Left forelimb (tissue), 1 donor: Measurements from ENCODE around the gene GOLM1.
A peak's percentile ranks its signal among the peaks of the same experiment; 100 is the strongest.
"Not testable (repeated sequence)": the region's sequence is repeated elsewhere in the genome, so short reads cannot be mapped to it uniquely, and the experiment has no call there.

ENCODE experiments used
- DNase-seq: peaks from one replicate; pipeline ENCODE4 v3.0.0-alpha.2; 2018; ENCODE audit warnings: low spot score

The GOLM1 gene

DNA sequence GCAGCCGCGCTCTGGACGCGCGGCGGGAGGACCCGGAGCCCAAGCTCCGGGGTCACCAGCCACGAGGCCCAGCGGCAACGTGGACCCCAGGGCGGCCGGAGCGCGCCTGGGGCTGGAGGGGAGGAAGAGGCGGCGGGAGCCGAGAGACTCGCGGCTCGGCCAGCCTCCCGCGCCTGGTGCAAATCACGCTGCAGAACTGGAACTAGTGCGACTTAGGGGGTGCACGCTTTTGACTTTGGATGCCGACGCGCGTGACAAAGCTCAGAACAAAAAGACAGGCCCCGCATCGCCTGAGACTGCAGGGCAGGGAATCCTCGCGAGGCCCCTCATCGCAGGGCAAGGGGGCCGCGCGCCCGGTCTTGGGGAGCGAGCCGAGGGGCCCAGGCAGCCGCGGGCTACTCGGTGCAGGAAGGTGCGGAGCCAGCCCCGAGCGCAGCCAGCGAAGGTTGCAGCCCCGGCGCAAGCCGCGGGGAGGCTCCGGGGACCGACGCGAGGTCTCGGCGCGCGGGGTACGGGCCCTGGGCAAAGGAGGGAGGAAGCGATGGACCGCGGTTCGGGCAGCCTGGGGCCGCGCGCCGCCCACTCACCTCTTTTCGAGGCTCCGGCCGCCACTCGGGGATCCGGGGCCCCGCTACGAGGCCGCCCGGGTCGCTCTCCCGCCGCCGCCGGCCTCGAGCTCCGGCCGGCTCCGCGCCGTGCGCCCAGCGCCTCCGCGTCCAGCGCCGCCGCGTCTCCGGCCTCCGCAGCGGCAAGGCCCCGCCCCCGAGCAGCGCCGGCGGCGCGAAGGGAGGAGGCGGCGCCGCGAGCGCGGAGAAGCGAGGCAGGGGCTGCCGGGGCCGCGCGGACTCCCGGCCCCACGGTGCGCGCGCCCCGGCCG is at the start of gene GOLM1:
Gene GOLM1, minus strand, starts transcription at position 735 of the 877 bp plus-strand sequence. CDS start 20,238 bp downstream, outside the sequence.
- peak; percentile 82 for DNase-seq

GRCh38 chr9:86146671-86147070 is 47.3 kb upstream of the GOLM1 start:
- not testable (repeated sequence) for DNase-seq

- not testable (repeated sequence) for DNase-seq
Observed at GRCh38 chr9:86145960-86146359, 46.6 kb upstream of the GOLM1 start.

DNA sequence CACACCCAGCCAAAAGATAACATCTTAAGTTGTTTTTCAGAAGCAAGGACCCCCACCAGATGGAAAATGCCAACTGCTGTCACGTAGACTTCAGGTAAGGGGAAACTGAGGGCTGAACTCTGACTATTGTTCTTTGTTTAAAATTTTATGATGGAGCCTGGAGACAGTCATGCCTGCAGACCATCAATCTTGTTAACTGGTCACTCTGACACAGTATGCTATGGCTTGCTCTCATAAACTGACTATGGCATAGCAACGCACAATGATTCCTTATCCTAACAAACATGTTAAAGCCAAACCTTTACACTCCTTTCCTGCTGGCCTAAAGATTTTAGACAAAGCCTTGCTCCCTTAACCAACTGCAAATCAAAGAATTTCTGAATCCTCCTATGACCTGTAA is 43.6 kb upstream of the GOLM1 start:
- DNase-seq, result no peak

DNA sequence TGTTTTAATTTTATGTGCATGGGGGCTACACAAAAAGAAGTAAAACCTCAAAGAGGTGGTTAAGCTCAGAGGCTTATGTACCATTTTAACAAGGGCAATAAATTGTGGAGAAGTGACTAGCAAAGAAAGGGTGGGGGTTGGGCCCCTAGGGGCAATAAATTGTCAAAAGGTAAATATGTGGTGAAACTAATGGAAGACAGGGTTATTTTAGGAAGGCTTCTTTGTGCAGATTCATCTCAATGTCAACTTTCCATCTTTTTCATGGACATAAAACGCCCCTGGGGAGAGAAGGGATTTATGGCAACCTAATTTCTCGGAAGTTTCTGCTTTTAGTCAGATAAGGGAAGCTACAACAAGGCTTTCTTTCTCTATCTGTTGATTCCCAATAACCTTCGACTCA is 42.5 kb upstream of the GOLM1 start:
- DNase-seq, result no peak

DNA sequence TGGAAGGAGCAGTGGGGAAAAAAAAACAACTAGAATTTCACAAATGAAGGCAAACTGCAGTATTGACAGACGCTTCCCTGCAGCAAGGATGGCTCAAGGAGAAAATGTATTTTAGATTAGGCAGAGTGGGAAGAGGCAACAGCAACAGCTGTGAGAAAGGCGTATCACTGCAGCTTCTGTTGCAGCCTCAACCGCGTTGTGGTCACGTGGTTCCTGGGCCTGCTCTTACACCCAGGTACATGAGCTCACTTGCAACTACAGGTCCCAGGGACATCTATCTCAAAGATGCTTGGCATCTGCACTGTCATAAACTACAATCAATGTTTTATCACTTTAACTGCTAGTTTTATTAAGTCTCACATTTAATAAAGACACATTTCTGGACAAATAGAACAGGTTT is 36.0 kb upstream of the GOLM1 start:
- DNase-seq, result no peak

DNA sequence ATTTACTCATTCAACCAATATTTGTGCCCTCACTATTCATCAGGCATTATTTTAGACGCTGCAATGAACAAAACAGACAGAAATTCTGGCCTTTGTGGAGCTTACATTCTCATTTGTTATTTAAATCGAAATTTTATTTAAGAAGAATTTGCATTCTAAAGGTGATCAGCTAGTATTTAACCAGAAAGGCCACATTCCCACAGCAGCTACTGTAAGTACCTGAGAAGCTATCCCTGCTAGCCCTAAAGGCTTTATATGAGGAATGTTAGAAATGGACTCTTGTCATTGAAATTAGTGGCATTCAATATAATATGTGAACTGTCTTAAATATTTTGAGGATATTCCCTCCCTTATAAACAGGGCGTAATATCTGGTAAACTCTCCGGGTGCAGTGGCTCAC is 35.0 kb upstream of the GOLM1 start:
- DNase-seq, result no peak

- DNase-seq, result no peak
Observed at GRCh38 chr9:86128235-86128822, 29.0 kb upstream of the GOLM1 start.

- no peak for DNase-seq
Observed at GRCh38 chr9:86126998-86127972, 27.9 kb upstream of the GOLM1 start.

GRCh38 chr9:86122311-86122710 is 23.0 kb upstream of the GOLM1 start:
- DNase-seq, result no peak

GRCh38 chr9:86119457-86119856 is 20.1 kb upstream of the GOLM1 start:
- DNase-seq, result no peak

DNA sequence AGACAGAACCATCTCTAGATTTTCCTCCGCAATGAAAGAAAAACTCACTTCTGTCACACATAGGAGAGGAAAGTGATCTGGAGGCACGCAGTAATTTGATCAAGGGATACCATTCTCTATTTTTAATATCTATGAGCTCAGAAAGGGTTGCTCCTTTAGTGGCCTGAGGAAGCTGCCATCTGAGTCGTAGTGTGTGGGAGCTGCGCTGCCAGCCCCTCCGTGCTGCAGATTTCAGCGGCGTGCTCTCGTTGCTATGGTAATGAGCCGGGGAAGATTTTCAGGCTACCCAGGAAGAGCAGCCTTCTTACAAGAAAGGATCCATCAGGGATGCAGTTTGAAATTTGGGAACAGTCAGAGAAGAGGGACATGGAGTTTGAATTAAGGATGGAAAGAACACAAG is 17.1 kb upstream of the GOLM1 start:
- DNase-seq, result no peak

DNA sequence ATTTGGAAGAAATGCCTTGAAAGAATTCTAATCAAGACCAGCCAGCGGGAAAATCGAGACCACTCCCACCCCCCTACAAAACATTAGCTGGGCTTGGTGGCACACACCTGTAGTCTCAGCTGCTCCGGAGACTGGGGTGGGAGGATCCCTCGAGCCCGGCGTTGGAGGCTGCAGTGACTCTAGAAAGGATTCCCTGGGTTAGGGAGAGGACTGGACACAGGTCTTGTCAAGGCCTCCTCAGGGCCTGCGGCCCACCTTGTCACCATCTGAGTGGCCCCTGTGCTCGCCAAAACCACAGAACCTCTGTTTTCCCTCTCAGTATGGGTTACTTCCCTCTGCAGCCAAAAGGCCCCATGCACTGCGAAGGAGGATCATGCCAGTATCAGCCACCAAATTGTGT is 16.5 kb upstream of the GOLM1 start:
- no peak for DNase-seq

DNA sequence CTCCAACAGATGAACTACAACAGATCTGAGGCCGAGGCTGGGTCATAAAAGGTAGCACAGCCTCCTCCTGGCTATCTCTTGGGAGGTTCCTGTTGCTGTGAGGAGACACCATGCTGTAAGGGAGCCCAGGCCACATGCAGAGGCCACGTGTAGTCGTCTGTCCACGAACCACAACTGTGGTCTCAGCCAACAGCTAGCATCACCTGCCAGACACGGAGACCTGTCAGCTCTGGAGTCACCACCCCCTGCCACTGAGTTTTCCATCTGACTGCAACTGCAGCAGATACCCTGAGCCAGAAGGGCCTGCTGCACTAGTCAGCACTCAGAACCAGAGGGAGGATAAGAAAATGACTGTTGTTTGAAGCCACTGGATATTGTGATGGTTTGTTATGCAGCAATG is 12.7 kb upstream of the GOLM1 start:
- no peak for DNase-seq

DNA sequence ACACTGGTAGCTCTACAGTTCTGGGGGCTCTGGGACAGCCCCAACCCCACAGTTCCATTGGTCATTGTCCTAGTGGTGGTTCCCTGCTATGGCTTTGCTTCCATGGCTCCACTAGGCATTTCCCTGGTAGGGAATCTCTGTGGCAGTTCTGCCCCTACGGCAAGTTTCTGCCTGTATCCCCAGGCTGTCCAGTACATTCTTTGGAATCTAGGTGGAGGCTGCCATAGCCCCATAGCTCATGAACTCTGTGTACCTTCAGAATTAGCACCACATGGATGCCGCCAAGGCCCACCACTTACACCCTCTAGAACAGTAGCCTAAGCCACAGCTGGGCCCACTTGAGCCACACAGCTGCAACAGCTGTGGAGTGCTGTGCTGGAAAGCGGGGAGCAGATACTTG is 3.3 kb upstream of the GOLM1 start:
- no peak for DNase-seq

- DNase-seq, result peak; percentile 76
Observed at GRCh38 chr9:86099701-86100364, 475 bp upstream of the GOLM1 start.

DNA sequence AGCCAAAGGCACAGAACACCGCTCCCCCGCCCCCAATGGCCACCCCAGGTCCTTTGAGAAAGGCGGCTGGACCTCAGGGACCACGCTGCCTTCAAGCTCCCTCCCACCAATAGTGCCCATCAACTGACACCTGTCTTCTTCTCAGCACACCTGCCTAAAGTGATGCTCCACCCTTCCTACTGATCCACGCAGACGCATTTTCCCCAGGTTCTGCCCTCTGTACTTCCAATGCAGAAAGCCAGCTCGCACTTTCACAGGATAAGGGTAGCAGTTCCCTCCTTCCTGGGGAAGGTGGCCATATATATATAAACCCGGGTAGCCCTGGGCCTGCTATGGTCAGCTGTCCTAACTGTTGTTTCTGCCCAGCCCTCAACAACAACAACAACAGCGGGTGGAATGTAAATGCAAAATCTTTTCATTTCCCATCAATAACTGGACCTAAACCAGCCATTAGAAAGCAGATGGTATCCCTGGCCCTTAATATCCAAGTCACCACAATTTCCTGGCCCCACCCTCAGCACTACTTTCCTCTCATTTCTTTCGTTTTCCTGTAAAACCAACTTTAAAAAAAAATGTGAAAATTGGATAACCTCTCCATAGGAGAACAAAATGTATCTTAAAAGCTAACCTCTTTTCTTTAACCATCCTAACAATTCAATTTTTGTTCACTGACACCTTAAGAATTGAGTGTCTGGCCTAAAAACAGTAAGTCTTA is 1.7 kb downstream of the GOLM1 start:
- no peak for DNase-seq

DNA sequence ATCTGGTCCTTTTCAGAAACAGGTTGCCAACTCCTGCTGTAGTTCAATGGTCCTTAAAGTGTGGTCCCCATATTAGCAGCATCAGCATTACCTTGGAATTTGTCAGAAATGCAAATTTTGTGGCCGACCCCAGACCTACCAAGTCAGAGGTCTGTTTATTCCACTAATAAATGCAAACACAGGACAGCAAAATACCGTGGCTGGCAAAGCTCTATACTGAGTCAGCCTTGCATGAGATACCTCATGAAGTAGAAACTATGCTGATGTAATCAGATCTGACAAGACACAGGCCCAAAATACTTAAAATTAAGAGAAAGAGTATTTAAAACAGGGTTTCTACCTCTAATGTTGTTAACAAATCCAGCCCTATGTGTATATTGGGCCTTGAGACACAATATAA is 3.0 kb downstream of the GOLM1 start:
- no peak for DNase-seq

GRCh38 chr9:86093788-86094555 is 5.4 kb downstream of the GOLM1 start:
- no peak for DNase-seq

- DNase-seq, result no peak
Observed at GRCh38 chr9:86091477-86091876, 7.9 kb downstream of the GOLM1 start.
